ENCODE measurements around the gene C11orf42. TPM values are rescaled to one million over a fixed set of nuclear protein-coding genes. Genes with fewer than 3 reads are reported as not detected.

C11orf42 gene
- total RNA-seq, 1 experiment from 2014 or later = not detected

DNA sequence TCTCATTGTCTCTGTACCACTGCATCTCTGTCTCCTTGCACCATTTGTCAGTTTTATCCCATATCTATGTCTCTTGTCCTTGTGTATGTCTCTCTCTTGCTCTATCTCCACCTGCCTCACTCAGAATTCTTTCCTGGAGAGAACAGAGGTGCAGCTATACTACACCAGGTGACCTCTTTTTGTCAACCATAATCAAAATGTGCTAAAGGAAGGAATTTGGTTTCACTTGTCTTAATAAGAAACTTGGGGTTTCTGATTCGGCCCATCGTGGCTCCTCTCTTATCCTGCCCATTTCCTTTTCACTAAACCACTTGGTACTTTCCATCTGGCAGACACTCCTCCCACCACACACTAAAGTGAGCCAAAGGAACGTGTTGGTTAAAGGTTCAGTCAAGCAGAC, 2.0 kb upstream of the C11orf42 start:
- no peak for DNase-seq
- no TSS peak for BruUV-seq (replicated peaks)
- Histone ChIP-seq H3K4me2 (ENCODE audit: low read length) (no peak overlapping the region), H2AFZ (ENCODE audit: low read length) (no peak overlapping the region), H3F3A (ENCODE audit: low read length, unreplicated experiment) (no peaks in the 10 kb centered on the region), H3K9me2 (replicated peaks; ENCODE audit: low read length) (no peaks in the 10 kb centered on the region), H3K27me3 (ENCODE audit: low read length) (no peaks in the 10 kb centered on the region), H3K27ac (ENCODE audit: low read length) (no peak overlapping the region), H3K79me2 (ENCODE audit: low read length) (no peaks in the 10 kb centered on the region), H3K4me3 (ENCODE audit: low read length) (no peak overlapping the region), H3K4me1 (ENCODE audit: insufficient read depth, low read length) (no peaks in the 10 kb centered on the region), H4K20me1 (ENCODE audit: low read length) (no peaks in the 10 kb centered on the region), H3K36me3 (ENCODE audit: low read depth, low read length) (no peaks in the 10 kb centered on the region; the same call in 1 of the 2 replicates), H3K9ac (ENCODE audit: low read length) (no peak overlapping the region), H3K9me3 (ENCODE audit: low read length) (no peaks in the 10 kb centered on the region)
- no peak for TF ChIP-seq EZH2phosphoT487 (IDR thresholded peaks at IDR 0.05; ENCODE audit: borderline replicate concordance, low read length)
- no peak for TF ChIP-seq EZH2 (IDR thresholded peaks at IDR 0.05; ENCODE audit: low read length, unreplicated experiment)
- TF ChIP-seq, protein P1, sequence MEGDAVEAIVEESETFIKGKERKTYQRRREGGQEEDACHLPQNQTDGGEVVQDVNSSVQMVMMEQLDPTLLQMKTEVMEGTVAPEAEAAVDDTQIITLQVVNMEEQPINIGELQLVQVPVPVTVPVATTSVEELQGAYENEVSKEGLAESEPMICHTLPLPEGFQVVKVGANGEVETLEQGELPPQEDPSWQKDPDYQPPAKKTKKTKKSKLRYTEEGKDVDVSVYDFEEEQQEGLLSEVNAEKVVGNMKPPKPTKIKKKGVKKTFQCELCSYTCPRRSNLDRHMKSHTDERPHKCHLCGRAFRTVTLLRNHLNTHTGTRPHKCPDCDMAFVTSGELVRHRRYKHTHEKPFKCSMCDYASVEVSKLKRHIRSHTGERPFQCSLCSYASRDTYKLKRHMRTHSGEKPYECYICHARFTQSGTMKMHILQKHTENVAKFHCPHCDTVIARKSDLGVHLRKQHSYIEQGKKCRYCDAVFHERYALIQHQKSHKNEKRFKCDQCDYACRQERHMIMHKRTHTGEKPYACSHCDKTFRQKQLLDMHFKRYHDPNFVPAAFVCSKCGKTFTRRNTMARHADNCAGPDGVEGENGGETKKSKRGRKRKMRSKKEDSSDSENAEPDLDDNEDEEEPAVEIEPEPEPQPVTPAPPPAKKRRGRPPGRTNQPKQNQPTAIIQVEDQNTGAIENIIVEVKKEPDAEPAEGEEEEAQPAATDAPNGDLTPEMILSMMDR (conservative IDR thresholded peaks at IDR 0.05; ENCODE audit: low read depth, low read length) = no peak
- CTCF ChIA-PET = no interaction called here
- intact Hi-C loops (cut with micrococcal nuclease) = no loop called here
- POLR2A ChIA-PET (ENCODE audit: unreplicated experiment) = no interaction called here
- ATAC-seq = no peak

DNA sequence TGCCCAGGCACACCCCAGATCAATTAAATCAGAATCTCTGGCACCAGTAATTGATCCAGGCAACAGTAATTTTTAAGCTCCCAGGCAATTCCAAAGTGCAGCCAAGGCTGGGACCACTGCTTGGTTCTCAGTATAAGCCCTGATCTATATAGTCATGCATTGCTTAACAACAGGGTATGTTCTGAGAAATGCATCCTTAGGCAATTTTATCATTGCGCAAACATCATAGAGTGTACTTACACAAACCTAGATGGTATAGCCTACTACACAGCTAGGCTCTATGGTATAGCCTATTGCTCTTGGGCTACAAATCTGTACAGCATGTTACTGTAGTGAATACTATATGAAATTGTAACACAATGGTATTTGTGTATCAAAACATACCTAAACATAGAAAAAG, 651 bp upstream of the C11orf42 start:
- no peak overlapping the region for H3K27ac ChIP-seq (ENCODE audit: low read length)
- no peaks in the 10 kb centered on the region for H3K4me1 ChIP-seq (ENCODE audit: insufficient read depth, low read length)
- no peak for ATAC-seq
- TF ChIP-seq EZH2 (IDR thresholded peaks at IDR 0.05; ENCODE audit: low read length, unreplicated experiment) (no peak), EZH2phosphoT487 (IDR thresholded peaks at IDR 0.05; ENCODE audit: borderline replicate concordance, low read length) (no peak)
- TF ChIP-seq, protein P1 (conservative IDR thresholded peaks at IDR 0.05; ENCODE audit: low read depth, low read length) = no peak
- no peak overlapping the region for H3K9ac ChIP-seq (ENCODE audit: low read length)
- DNase-seq = no peak
- intact Hi-C loops (cut with micrococcal nuclease) = no loop called here
- no peaks in the 10 kb centered on the region; the same call in 1 of the 2 replicates for H3K36me3 ChIP-seq (ENCODE audit: low read depth, low read length)
- H3K79me2 ChIP-seq (ENCODE audit: low read length) = no peaks in the 10 kb centered on the region
- no peaks in the 10 kb centered on the region for H3K9me3 ChIP-seq (ENCODE audit: low read length)
- H3F3A ChIP-seq (ENCODE audit: low read length, unreplicated experiment) = no peaks in the 10 kb centered on the region
- no peaks in the 10 kb centered on the region for H3K27me3 ChIP-seq (ENCODE audit: low read length)
- ChIA-PET CTCF (no interaction called here), POLR2A (ENCODE audit: unreplicated experiment) (no interaction called here)
- H2AFZ ChIP-seq (ENCODE audit: low read length) = no peak overlapping the region
- H3K9me2 ChIP-seq (replicated peaks; ENCODE audit: low read length) = no peaks in the 10 kb centered on the region
- no peak overlapping the region for H3K4me2 ChIP-seq (ENCODE audit: low read length)
- H3K4me3 ChIP-seq (ENCODE audit: low read length) = no peak overlapping the region
- no peaks in the 10 kb centered on the region for H4K20me1 ChIP-seq (ENCODE audit: low read length)
- BruUV-seq (replicated peaks) = no TSS peak

DNA sequence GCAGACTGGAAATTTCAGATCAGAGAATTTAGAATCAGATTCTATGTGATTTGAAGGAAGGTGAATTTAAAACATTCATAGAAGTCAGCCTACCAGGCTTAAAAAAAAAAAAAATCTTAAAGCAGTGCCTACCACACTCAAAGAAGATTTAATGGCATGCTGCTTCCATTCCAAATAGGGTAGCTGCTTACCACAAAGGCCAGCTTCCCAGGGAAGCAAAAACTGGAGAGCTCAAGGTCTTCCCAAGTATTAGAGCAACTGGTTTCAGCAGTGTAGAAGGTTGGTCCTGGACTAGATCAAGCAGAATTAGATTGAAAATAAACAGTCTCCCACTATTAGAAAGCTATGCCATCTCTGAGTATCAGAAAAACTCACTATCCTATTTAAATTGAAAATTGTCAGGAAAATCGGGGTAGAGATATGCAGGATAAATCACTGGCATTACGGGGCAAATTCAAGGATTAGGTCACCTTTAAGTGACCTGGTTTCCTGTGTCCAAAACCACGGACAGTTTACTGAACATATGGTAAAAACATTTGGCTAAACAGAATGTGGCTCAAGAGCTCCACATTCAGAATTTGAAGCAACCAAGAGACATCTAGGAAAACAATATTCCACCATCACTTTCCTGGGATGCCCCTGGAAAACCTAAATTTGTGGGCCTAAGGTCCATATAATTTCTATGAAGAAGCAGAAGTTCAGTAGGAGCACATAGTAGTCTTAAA, 1.3 kb downstream of the C11orf42 start:
- ATAC-seq (no peak), DNase-seq (no peak)
- H3K79me2 ChIP-seq (ENCODE audit: low read length) = no peaks in the 10 kb centered on the region
- no peaks in the 10 kb centered on the region for H3K9me3 ChIP-seq (ENCODE audit: low read length)
- no peak overlapping the region for H3K9ac ChIP-seq (ENCODE audit: low read length)
- TF ChIP-seq EZH2 (IDR thresholded peaks at IDR 0.05; ENCODE audit: low read length, unreplicated experiment) (no peak), EZH2phosphoT487 (IDR thresholded peaks at IDR 0.05; ENCODE audit: borderline replicate concordance, low read length) (no peak)
- TF ChIP-seq, protein P1 (conservative IDR thresholded peaks at IDR 0.05; ENCODE audit: low read depth, low read length) = no peak
- H3K27ac ChIP-seq (ENCODE audit: low read length) = no peak overlapping the region
- H3K9me2 ChIP-seq (replicated peaks; ENCODE audit: low read length) = no peaks in the 10 kb centered on the region
- H3K4me1 ChIP-seq (ENCODE audit: insufficient read depth, low read length) = no peaks in the 10 kb centered on the region
- BruUV-seq (replicated peaks) = no TSS peak
- intact Hi-C loops (cut with micrococcal nuclease) = no loop called here
- POLR2A ChIA-PET (ENCODE audit: unreplicated experiment) = no interaction called here
- no peaks in the 10 kb centered on the region for H4K20me1 ChIP-seq (ENCODE audit: low read length)
- CTCF ChIA-PET = no interaction called here
- H3K4me2 ChIP-seq (ENCODE audit: low read length) = no peak overlapping the region
- no peaks in the 10 kb centered on the region; the same call in 1 of the 2 replicates for H3K36me3 ChIP-seq (ENCODE audit: low read depth, low read length)
- no peak overlapping the region for H2AFZ ChIP-seq (ENCODE audit: low read length)
- H3K27me3 ChIP-seq (ENCODE audit: low read length) = no peaks in the 10 kb centered on the region
- no peak overlapping the region for H3K4me3 ChIP-seq (ENCODE audit: low read length)
- H3F3A ChIP-seq (ENCODE audit: low read length, unreplicated experiment) = no peaks in the 10 kb centered on the region

Data from PC-3 (cell line).